HEK293 (cell line): ENCODE data around the gene NFKBIE.

ENCODE experiments used
- TSHZ1 ChIP-seq: fragments of 450-650 bp; formaldehyde crosslinking; IDR thresholded peaks from 2 replicates; pipeline ENCODE4 v1.5.1; 2016; ENCODE audit warnings: missing biosample characterization, missing genetic modification characterization, borderline replicate concordance
- TF ChIP-seq, protein P1 (sequence below): fragments of 450-650 bp; formaldehyde crosslinking; IDR thresholded peaks from 2 replicates; pipeline ENCODE4 v1.5.1; 2016; ENCODE audit warnings: missing biosample characterization, missing genetic modification characterization

- TF ChIP-seq, protein P1, sequence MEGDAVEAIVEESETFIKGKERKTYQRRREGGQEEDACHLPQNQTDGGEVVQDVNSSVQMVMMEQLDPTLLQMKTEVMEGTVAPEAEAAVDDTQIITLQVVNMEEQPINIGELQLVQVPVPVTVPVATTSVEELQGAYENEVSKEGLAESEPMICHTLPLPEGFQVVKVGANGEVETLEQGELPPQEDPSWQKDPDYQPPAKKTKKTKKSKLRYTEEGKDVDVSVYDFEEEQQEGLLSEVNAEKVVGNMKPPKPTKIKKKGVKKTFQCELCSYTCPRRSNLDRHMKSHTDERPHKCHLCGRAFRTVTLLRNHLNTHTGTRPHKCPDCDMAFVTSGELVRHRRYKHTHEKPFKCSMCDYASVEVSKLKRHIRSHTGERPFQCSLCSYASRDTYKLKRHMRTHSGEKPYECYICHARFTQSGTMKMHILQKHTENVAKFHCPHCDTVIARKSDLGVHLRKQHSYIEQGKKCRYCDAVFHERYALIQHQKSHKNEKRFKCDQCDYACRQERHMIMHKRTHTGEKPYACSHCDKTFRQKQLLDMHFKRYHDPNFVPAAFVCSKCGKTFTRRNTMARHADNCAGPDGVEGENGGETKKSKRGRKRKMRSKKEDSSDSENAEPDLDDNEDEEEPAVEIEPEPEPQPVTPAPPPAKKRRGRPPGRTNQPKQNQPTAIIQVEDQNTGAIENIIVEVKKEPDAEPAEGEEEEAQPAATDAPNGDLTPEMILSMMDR = no peak
- TF ChIP-seq TSHZ1 = no peak
Measured at GRCh38 chr6:44245391-44245911, 19.9 kb downstream of the NFKBIE start.
